ENCODE measurements around the gene SCT. TPM values are rescaled to one million over a fixed set of nuclear protein-coding genes. Genes with fewer than 3 reads are reported as not detected.
A peak's percentile ranks its signal among the peaks of the same experiment; 100 is the strongest.

Gene SCT
- polyA plus RNA-seq, 3 donors: not detected

DNA sequence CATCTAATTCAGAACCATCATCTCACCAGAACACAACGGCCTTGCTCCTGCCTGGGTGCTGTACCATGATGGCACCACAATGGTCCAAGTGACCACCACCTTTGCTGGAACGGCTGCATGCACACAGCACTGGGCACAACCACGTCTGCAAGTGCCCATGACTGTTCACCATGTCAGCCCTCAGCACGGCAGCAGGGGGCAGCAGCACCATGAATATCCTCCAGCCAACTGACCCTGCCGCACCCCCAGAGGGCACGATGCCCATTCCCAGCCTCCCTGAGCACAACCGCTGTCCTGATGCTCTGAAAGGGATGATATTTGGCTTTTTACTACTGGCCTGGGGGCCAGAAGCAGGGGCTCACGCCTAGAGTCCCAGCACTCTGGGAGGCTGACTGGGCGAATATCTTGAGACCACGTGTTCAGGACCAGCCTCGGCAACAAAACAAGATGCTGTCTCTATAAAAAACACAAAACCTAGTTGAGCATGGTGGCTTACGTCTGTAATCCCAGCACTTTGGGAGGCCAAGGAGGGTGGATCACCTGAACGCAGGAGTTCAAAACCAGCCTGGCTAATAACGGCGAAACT, 35.8 kb upstream of the SCT start:
- intact Hi-C loops (cut with micrococcal nuclease): loop anchor here (1.0 to 5.0 kb wide), 3 partner anchors 60 to 102 kb away; no protein-coding TSS in a partner anchor
- TF ChIP-seq CTCF (IDR thresholded peaks at IDR 0.05): peak; percentile 85
- peaks cover 5% of the 10 kb centered on the region for H3K79me2 ChIP-seq (ENCODE audit: insufficient read depth, low read length)
- Mint-ChIP-seq H3K4me1 (peaks cover 5% of the 10 kb centered on the region), H3K4me3 (no peak overlapping the region), H3K27ac (peak overlapping the region in 1 of 7 donors; percentile 30), H3K9me3 (peaks cover 0 to 2% (median 0%) of the 10 kb centered on the region in 7 donors), H3K36me3 (peaks cover 51 to 84% of the 10 kb centered on the region in 2 donors), H3K27me3 (ENCODE audit: low read depth in 3 of 3) (peaks cover 2 to 4% (median 3%) of the 10 kb centered on the region in 3 donors)
- no peak overlapping the region for H3K27ac ChIP-seq (ENCODE audit: low read depth in 1 of 2, low read length in 2 of 2)
- H2AFZ ChIP-seq (ENCODE audit: insufficient read depth, low read depth, low read length, poor library complexity, severe bottlenecking): no peak overlapping the region
- H3K4me2 ChIP-seq (replicated peaks; ENCODE audit: extremely low read depth, low read length, poor library complexity, severe bottlenecking): no peak overlapping the region
- peak; percentile 46 to 57 (median 48) for DNase-seq
- no peaks in the 10 kb centered on the region for H3K27me3 ChIP-seq (ENCODE audit: control insufficient read depth in 2 of 2, insufficient read depth in 2 of 2, low read length in 2 of 2)
- H3K4me1 ChIP-seq (ENCODE audit: control insufficient read depth in 1 of 2, insufficient read depth in 2 of 2, low read length in 2 of 2): no peaks in the 10 kb centered on the region
- 77% methylated on average over 13 of the region's 15 CpGs for WGBS (ENCODE audit: insufficient coverage)
- H3K36me3 ChIP-seq (replicated peaks in 1 of 2; ENCODE audit: control insufficient read depth in 1 of 2, insufficient read depth in 2 of 2, low read length in 2 of 2): peaks cover 56 to 72% of the 10 kb centered on the region in 2 donors
- H3K9ac ChIP-seq (ENCODE audit: insufficient read depth, low read length, poor library complexity, severe bottlenecking): no peak overlapping the region
- peaks cover 16% of the 10 kb centered on the region for H4K20me1 ChIP-seq (ENCODE audit: insufficient read depth, low read length)
- H3K4me3 ChIP-seq (replicated peaks in 1 of 3; ENCODE audit: low read depth in 2 of 3, low read length in 3 of 3): no peak overlapping the region
- no peaks in the 10 kb centered on the region for H3K9me3 ChIP-seq (replicated peaks in 1 of 2; ENCODE audit: control insufficient read depth in 1 of 2, insufficient read depth in 1 of 2, low read length in 2 of 2)

DNA sequence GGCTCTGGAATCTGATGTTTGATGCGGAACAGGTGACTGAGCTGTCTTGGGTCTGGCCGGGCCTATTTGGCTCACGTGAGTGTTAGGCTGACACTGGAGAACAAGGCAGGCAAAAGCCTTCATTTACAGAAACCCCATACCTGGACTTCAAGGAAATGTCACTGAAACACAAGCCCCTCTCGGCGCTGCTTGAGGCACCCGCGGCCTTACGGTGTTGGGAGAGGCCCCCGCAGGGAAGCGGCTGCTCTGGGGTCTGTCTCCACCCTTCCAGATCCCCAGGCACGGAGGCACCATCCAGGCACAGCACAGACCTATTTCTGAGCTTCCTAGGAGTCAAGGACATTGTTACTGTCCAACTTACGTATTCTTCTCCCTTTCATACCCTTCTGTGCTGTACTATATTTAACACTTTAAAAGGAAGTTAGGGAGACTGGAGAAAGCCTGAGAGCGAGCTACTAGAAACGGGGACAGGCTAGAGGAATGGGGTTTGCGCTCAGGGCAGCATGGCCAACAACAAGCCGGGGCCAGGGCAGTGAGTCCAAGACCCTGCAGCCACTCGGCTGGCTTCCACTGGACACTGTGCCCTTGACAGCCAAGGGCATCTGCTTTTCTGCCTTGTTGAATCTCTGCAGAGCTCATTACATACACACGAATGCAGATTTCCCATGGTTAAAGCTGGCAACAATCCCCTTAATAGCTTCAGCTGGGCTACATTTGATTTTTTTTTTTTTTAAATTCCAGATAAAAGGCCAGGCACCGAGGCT, 33.9 kb upstream of the SCT start:
- no peak for TF ChIP-seq CTCF (IDR thresholded peaks at IDR 0.05)
- peaks cover 2 to 5% (median 3%) of the 10 kb centered on the region in 3 donors for H3K27me3 Mint-ChIP-seq (ENCODE audit: low read depth in 3 of 3)
- no peaks in the 10 kb centered on the region for H3K4me1 ChIP-seq (ENCODE audit: control insufficient read depth in 1 of 2, insufficient read depth in 2 of 2, low read length in 2 of 2)

More for the DNA sequence above, 33.9 kb upstream of the SCT start:
- Mint-ChIP-seq H3K4me1 (peaks cover 3% of the 10 kb centered on the region), H3K4me3 (no peak overlapping the region), H3K36me3 (peaks cover 44 to 86% of the 10 kb centered on the region in 2 donors), H3K9me3 (peaks cover 0 to 2% (median 0%) of the 10 kb centered on the region in 7 donors), H3K27ac (no peak overlapping the region)
- Histone ChIP-seq H3K9me3 (replicated peaks in 1 of 2; ENCODE audit: control insufficient read depth in 1 of 2, insufficient read depth in 1 of 2, low read length in 2 of 2) (no peaks in the 10 kb centered on the region), H3K27ac (ENCODE audit: low read depth in 1 of 2, low read length in 2 of 2) (no peak overlapping the region), H2AFZ (ENCODE audit: insufficient read depth, low read depth, low read length, poor library complexity, severe bottlenecking) (no peak overlapping the region), H3K36me3 (replicated peaks in 1 of 2; ENCODE audit: control insufficient read depth in 1 of 2, insufficient read depth in 2 of 2, low read length in 2 of 2) (peaks cover 58 to 76% of the 10 kb centered on the region in 2 donors), H3K4me2 (replicated peaks; ENCODE audit: extremely low read depth, low read length, poor library complexity, severe bottlenecking) (no peak overlapping the region), H3K27me3 (ENCODE audit: control insufficient read depth in 2 of 2, insufficient read depth in 2 of 2, low read length in 2 of 2) (no peaks in the 10 kb centered on the region), H4K20me1 (ENCODE audit: insufficient read depth, low read length) (peaks cover 16% of the 10 kb centered on the region), H3K4me3 (replicated peaks in 1 of 3; ENCODE audit: low read depth in 2 of 3, low read length in 3 of 3) (no peak overlapping the region), H3K79me2 (ENCODE audit: insufficient read depth, low read length) (peaks cover 5% of the 10 kb centered on the region), H3K9ac (ENCODE audit: insufficient read depth, low read length, poor library complexity, severe bottlenecking) (no peak overlapping the region)
- DNase-seq: no peak
- intact Hi-C loops (cut with micrococcal nuclease): loop anchor here in 1 of 2 donors (5.0 kb wide), 1 partner anchor 61 kb away; no protein-coding TSS in a partner anchor
- 97% methylated on average over 17 of the region's 19 CpGs for WGBS (ENCODE audit: insufficient coverage)
